ENCODE data around the gene SPI1. TPM values are rescaled to one million over a fixed set of nuclear protein-coding genes. Genes with fewer than 3 reads are reported as not detected.

Gene SPI1
- total RNA-seq, 4 donors from 2014 or later, result 4.7 to 13.4 (median 9.8) TPM

DNA sequence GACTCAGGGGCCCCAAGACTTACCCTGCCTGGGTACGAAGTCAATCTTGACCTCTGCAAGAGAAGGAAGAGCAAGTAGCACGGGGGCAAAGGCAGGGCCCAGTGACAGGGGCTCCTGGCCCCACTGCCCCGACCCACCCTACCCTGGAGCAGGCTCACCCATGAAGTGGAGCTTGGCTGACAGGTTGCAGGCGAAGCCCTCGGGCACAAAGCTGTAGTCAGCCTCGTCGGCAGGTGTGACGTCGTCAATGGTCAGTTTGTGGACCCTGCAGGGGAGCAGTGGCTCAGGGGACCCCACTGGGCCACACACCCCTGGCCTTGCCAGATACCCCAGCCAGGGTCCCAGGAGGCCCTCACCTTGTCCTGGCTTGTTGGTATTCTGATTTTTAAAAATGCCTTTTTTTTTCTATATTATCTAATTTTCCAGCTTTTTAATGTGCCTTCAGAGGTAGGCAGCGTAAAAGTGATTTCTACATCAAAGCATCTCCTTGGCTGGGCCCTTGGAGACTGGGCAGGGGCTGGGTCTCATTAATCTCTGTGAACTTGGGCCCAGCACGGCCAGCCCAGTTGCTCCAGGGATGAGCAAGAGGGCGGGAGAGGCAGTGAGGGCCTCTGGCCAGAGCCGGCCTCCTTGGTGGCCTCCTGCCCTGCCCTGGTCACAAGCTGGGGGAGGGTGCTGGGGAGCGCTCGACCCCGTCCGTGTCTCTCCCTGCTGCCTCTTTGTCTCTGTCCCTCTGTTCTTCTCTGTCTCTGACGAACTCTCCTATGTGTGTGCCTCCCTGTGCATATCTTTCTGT is 37.2 kb downstream of the SPI1 start:
- H3K36me3 ChIP-seq, result no peaks in the 10 kb centered on the region
- no peak for DNase-seq (ENCODE audit: low spot score in 2 of 2)
- TF ChIP-seq POLR2AphosphoS5 (IDR thresholded peaks at IDR 0.05) (no peak), EP300 (IDR thresholded peaks at IDR 0.05) (no peak), POLR2A (IDR thresholded peaks at IDR 0.05) (no peak)
- TF ChIP-seq, protein P1, sequence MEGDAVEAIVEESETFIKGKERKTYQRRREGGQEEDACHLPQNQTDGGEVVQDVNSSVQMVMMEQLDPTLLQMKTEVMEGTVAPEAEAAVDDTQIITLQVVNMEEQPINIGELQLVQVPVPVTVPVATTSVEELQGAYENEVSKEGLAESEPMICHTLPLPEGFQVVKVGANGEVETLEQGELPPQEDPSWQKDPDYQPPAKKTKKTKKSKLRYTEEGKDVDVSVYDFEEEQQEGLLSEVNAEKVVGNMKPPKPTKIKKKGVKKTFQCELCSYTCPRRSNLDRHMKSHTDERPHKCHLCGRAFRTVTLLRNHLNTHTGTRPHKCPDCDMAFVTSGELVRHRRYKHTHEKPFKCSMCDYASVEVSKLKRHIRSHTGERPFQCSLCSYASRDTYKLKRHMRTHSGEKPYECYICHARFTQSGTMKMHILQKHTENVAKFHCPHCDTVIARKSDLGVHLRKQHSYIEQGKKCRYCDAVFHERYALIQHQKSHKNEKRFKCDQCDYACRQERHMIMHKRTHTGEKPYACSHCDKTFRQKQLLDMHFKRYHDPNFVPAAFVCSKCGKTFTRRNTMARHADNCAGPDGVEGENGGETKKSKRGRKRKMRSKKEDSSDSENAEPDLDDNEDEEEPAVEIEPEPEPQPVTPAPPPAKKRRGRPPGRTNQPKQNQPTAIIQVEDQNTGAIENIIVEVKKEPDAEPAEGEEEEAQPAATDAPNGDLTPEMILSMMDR (IDR thresholded peaks at IDR 0.05), result no peak
- no peaks in the 10 kb centered on the region for H3K4me1 ChIP-seq
- H3K27ac ChIP-seq, result no peak overlapping the region
- WGBS, result 53% methylated on average over 14 of the region's 18 CpGs
- H3K27me3 ChIP-seq, result no peaks in the 10 kb centered on the region
- no peaks in the 10 kb centered on the region for H3K9me3 ChIP-seq
- no peak overlapping the region for H3K4me3 ChIP-seq

DNA sequence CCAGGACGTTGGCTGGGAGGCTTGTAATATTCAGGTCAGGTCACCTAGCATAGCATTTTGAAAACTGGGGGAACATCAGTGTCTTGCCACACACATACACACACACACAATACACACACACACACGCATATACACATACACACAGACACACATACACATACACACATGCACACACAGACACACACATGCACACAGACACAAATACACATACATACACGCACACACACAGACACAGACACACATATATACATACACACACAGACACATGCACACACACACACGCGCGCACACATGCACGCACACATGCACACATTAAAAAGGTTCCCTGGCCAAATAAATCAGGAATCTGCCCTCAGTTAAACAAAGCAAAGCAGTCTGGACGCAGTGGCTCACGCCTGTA is 38.3 kb downstream of the SPI1 start:
- Histone ChIP-seq H3K4me3 (no peak overlapping the region), H3K4me1 (no peaks in the 10 kb centered on the region), H3K27ac (no peak overlapping the region), H3K9me3 (no peaks in the 10 kb centered on the region), H3K36me3 (no peaks in the 10 kb centered on the region), H3K27me3 (no peaks in the 10 kb centered on the region)
- WGBS, result 81% methylated on average over 9 of the region's 9 CpGs
- TF ChIP-seq POLR2AphosphoS5 (IDR thresholded peaks at IDR 0.05) (no peak), EP300 (IDR thresholded peaks at IDR 0.05) (no peak)
- DNase-seq (ENCODE audit: low spot score in 2 of 2), result no peak

DNA sequence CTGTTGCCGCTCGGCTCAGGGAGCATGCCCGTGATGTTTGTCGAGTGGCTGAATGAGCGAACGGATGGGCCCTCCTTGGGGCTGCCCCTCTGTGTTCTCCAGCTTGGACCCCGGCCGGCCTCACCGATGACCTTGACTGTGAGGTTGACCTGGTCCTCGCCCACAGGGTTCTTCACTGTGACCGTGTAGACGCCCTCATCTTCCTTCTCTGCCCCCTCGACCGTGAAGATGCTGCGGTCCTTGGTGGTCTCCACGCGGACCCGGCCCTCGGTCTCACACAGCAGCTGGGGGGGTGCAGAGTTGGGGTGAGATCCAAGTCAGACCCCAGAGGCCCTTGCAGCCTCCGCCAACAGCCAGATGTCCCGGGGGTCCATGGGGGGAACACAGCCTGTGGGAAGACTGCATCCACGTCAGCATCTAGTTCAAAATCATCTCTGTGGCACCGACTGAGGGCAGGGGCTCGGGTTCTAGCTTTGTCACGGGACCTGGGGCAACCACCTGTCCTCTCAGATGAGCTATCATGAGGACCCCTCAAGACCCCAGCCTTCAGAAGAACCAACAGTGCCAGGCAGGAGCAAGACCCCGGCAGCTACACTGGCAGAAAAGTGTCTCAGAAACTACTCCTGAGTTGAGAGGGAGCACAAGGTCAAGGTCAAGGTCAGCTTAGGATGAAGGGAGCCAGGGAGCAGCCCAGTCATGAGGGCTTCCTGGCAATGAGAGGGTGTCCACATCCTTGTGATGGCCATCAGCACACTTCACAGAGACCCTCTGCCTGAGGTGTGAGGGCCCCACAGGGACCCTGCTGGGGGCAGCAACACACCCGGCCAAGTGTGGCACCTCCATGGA is 39.7 kb downstream of the SPI1 start:
- H3K4me1 ChIP-seq, result no peaks in the 10 kb centered on the region
- 95% methylated on average over 22 of the region's 27 CpGs for WGBS
- DNase-seq (ENCODE audit: low spot score in 2 of 2), result no peak
- TF ChIP-seq POLR2A (IDR thresholded peaks at IDR 0.05) (no peak), POLR2AphosphoS5 (IDR thresholded peaks at IDR 0.05) (no peak)
- H3K27ac ChIP-seq, result no peak overlapping the region
- no peaks in the 10 kb centered on the region for H3K9me3 ChIP-seq
- H3K27me3 ChIP-seq, result no peaks in the 10 kb centered on the region
- H3K4me3 ChIP-seq, result no peak overlapping the region
- no peaks in the 10 kb centered on the region for H3K36me3 ChIP-seq

- Histone ChIP-seq H3K27me3 (no peaks in the 10 kb centered on the region), H3K27ac (no peak overlapping the region), H3K4me3 (no peak overlapping the region), H3K36me3 (no peaks in the 10 kb centered on the region), H3K4me1 (no peaks in the 10 kb centered on the region), H3K9me3 (no peaks in the 10 kb centered on the region)
- no peak for DNase-seq (ENCODE audit: low spot score in 2 of 2)
- no peak for TF ChIP-seq EP300 (IDR thresholded peaks at IDR 0.05)
- TF ChIP-seq POLR2A (IDR thresholded peaks at IDR 0.05), result no peak
- no peak for TF ChIP-seq POLR2AphosphoS5 (IDR thresholded peaks at IDR 0.05)
- TF ChIP-seq, protein P1 (IDR thresholded peaks at IDR 0.05), result no peak
- 91% methylated on average over 34 of the region's 34 CpGs for WGBS
Measured at GRCh38 chr11:47337229-47337924, 41.0 kb downstream of the SPI1 start.

- Histone ChIP-seq H3K4me1 (peaks cover 6% of the 10 kb centered on the region), H3K36me3 (no peaks in the 10 kb centered on the region), H3K27me3 (no peaks in the 10 kb centered on the region), H3K27ac (no peak overlapping the region), H3K4me3 (no peak overlapping the region), H3K9me3 (no peaks in the 10 kb centered on the region)
- no peak for TF ChIP-seq POLR2A (IDR thresholded peaks at IDR 0.05)
- TF ChIP-seq EP300 (IDR thresholded peaks at IDR 0.05), result no peak
- no peak for TF ChIP-seq POLR2AphosphoS5 (IDR thresholded peaks at IDR 0.05)
- TF ChIP-seq, protein P1 (IDR thresholded peaks at IDR 0.05), result no peak
- no peak for DNase-seq (ENCODE audit: low spot score in 2 of 2)
- WGBS, result 89% methylated on average over 4 of the region's 4 CpGs
Measured at GRCh38 chr11:47336595-47336994, 41.8 kb downstream of the SPI1 start.
